Right lung (tissue), 5 donors: ENCODE results near the gene ELANE. TPM values are rescaled to one million over a fixed set of nuclear protein-coding genes. Genes with fewer than 3 reads are reported as not detected.

Experiments used
- DNase-seq, 2 donors: peaks; one replicate each; pipeline ENCODE4 v3.0.0-alpha.2; 2013
- polyA plus RNA-seq, 5 donors: library from polyadenylated mRNA; unstranded; fragments of 120-200 nt; gene quantifications; one replicate each; pipeline versions ENCODE4 v1.2.1 to v1.2.3, GENCODE V29; 2013; ENCODE audit warnings: inconsistent platforms in 1 of 5, low replicate concordance in 1 of 5; ENCODE audit not compliant: insufficient read length in 5 of 5, insufficient read depth in 1 of 5

Gene ELANE
- polyA plus RNA-seq, 5 donors, result 0.20 to 1.7 (median 0.75) TPM

DNA sequence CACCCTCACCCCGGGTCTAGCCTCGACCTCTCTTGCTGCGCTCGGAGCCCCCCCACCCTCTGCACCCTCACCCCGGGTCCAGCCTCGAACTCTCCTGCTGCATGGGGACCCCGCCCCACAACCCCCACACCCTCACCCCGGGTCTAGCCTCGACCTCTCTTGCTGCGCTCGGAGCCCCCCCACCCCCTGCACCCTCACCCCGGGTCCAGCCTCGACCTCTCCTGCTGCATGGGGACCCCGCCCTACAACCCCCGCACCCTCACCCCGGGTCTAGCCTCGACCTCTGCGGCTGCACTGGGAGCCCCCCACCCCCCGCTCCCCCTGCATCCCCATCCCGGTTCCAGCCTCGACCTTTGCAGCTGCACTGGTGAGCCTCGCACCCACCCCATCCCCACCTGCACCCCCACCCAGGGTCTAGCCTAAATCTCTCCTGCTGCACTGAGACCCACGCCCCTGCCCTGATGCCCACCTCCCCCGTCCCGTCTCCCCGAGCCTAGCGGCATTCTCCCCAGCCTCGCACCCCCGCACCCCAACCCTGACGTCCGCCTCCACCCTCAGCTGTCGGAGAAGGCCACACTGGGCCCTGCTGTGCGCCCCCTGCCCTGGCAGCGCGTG is 9.1 kb downstream of the ELANE start:
- no peak for DNase-seq

DNA sequence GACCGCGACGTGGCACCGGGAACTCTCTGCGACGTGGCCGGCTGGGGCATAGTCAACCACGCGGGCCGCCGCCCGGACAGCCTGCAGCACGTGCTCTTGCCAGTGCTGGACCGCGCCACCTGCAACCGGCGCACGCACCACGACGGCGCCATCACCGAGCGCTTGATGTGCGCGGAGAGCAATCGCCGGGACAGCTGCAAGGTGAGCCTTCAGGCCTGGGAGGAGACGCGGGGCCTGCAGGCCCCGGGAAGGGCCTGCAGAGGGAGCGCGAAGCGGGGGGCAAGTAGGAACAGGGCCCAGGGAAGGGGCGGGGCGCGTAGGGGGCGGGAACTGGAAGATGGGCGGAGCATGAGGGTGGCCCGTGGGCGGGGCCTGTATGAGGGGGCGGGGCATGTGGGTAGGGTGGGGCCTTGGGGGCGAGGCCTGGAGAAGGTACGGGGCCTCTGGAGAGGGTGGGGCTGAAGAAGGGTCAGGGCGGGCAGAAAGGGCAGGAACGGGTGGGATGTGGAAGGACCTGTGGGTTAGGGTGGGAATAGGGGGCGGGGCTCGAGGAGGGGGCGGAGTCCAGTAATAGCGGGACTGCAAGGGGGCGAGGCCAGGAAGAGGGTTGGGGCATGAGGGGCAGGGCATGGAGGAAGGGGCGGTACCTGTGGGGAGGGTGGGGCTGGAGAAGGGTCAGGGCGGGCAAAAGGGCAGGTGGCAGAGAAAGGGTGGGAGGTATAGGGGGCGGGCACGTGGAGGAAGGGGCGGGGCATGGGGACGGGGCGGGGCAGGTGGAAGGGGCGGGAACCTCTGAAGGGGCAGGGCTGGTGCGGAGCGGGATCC is 9.9 kb downstream of the ELANE start:
- no peak for DNase-seq

GRCh38 chr19:862581-863314 is 10.6 kb downstream of the ELANE start:
- DNase-seq, result no peak

GRCh38 chr19:863315-863620 is 11.2 kb downstream of the ELANE start:
- DNase-seq, result no peak

GRCh38 chr19:866769-867300 is 14.7 kb downstream of the ELANE start:
- DNase-seq, result no peak

- DNase-seq, result no peak
Observed at GRCh38 chr19:867301-867793, 15.2 kb downstream of the ELANE start.

DNA sequence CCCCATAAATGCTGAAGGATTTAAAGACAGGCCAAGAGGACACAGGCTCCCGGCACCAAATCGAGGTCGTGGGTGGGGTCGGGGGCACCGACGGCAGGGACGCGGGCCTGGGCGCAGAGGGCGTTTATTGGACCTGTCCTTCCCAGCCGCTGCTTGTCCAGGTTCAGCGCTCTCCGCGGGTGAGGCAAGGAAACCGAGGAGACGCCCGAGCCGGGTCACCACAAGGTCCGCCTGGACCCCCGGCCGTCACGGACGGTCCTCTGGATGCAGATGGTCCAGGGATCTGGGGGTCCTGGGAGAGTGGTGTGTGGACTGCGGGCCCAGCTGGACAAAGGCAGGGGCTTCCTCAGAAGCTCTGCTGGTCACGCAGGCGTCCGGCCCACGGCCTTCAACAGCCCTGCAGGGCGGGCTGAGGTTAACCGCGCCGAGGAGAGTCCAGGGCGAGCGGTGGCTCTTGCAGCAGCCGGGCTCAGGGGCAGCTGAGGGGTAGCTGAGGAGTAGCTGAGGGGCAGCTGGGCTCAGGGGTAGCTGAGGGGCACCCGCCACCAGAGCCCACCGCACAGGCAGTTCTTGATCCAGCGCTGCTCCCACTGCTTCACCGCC is 15.9 kb downstream of the ELANE start:
- no peak for DNase-seq

GRCh38 chr19:868458-869244 is 16.5 kb downstream of the ELANE start:
- DNase-seq, result no peak

- peak; percentile 80 to 85 for DNase-seq
Observed at GRCh38 chr19:869245-870177, 17.4 kb downstream of the ELANE start.

GRCh38 chr19:870314-870713 is 18.2 kb downstream of the ELANE start:
- DNase-seq, result no peak

- DNase-seq, result peak; percentile 66 to 75
Observed at GRCh38 chr19:870963-871401, 18.9 kb downstream of the ELANE start.

- no peak for DNase-seq
Observed at GRCh38 chr19:871446-872265, 19.6 kb downstream of the ELANE start.

GRCh38 chr19:872266-872951 is 20.3 kb downstream of the ELANE start:
- no peak for DNase-seq

DNA sequence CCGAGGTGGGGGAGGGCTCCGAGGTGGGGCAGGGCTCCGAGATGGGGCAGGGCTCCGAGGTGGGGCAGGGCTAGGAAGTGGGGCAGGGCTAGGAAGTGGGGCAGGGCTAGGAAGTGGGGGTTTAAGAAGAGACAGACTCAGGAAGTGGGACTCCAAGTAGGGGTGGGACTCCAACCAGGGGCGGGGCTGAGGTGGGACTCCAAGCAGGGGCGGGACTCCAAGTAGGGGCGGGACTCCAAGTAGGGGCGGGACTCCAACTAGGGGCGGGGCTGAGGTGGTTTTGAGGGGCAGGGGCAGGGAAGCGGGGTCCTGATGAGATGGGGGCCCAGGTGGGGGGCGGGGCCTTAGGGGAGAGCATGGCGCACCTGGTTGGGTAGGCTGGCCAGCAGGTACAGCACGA is 21.0 kb downstream of the ELANE start:
- DNase-seq, result no peak

DNA sequence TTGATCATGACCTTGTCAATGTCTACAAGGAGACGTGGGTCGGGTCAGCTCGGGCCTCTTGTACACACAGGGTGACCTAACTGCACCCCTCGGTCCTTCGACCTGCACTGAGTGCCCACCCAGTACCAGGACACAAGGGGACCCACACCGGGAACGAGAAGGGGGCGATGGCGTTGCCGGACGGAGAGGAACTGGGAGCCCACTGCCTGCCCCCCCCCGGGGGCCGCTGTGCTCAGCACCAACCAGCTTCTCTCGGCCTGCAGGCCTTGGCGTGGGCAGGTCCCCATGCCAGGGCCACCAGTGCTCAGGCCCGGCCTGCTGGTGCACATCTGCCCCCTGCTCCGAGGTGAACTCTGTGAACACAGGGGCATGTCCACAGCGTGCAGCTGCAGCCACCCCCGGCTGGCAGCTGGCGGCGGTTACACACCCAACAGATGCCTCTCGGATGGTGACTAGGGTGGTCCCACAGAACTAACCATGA is 21.5 kb downstream of the ELANE start:
- no peak for DNase-seq

DNA sequence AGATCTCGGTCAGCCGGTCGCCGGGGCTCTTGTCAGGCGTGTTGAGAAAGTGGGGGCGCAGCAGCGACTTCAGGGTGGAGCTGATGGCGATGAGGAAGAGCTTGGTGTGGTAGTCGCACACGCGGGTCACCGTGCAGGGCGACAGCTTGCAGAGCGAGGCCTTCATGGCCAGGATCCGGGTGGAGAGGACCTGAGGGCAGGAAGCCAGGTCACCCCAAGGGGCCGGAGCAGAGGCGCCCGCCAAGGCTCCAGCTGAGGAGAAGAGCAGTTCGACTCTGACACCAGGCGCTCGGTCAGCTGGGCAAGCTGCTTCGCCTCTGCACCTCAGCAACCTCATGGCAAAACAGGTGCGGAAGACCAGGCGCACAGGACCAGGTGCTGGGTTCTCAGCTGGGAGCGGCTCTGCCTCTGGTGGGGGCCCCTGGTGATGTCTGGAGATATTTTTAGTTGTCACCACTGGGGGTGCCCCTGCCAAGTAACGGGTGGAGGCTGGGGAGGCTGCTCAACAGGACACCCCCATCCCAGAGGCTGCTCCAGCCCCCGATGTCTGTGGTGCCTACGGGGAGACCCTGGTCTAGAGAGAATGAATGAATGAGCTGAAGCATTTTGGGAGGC is 23.3 kb downstream of the ELANE start:
- no peak for DNase-seq

DNA sequence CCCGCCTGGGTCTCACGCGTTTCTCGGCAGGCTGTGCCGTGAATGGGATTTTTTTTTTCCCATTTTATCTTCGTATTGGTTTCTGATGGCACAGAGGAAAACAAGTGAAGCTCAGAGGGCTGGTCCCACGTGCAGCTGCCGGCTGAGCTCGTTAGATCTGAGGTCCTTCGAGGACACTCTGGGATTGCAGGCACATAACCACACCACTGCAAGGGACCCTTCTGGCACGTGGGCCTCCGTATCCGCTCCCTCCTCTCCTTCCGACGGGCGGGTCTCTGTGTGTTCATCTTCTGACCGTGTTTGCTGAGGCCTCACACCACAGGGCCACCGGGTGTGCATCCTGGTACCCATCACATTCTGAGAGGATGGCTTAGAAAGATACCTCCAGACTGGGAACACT is 24.0 kb downstream of the ELANE start:
- no peak for DNase-seq

DNA sequence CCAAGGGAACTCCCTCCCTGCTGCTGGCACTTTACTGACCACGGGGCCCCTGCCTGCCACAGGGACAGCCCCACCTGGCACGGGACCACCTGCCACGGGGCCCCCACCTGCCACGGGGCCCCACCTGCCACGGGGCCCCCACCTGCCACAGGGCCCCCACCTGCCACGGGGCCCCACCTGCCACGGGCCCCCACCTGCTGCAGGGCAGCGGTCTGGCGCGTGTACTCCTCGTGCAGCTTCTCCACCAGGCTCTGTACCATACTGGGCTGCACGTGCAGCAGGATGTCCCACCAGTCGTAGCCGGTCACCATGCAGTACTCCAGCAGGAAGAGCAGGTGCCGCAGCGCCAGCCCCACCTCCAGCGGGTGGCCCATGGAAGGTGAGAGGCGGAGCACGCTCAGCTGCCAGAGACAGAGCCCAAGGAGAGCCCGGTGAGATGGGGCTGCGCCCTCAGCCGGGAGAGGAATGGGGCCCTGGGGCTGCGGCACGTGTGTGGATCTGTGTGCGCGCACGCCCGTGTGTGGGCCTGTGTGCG is 24.7 kb downstream of the ELANE start:
- no peak for DNase-seq
